ENCODE data around the gene CLMN. TPM values are rescaled to one million over a fixed set of nuclear protein-coding genes. Genes with fewer than 3 reads are reported as not detected.
"Not testable (repeated sequence)": the region's sequence is repeated elsewhere in the genome, so short reads cannot be mapped to it uniquely, and the experiment has no call there.

CLMN gene
- total RNA-seq, 1 donor from 2014 or later: 3.9 TPM

- DNase-seq (ENCODE audit: low read depth): no peak
- no peak for TF ChIP-seq CTCF (IDR thresholded peaks at IDR 0.05; ENCODE audit: insufficient read depth, low read length, severe bottlenecking)
- Histone ChIP-seq H3K4me3 (ENCODE audit: low read depth, low read length) (no peak overlapping the region), H3K36me3 (ENCODE audit: control insufficient read depth, insufficient read depth, low read length) (peaks cover 3% of the 10 kb centered on the region), H3K27me3 (ENCODE audit: control insufficient read depth, insufficient read depth, low read length) (no peaks in the 10 kb centered on the region)
- no peak for FAIRE-seq
Observed at GRCh38 chr14:95204705-95205104, 115.0 kb downstream of the CLMN start.

GRCh38 chr14:95201745-95202144 lies 118.0 kb downstream of the CLMN start:
- not testable (repeated sequence) for FAIRE-seq; DNase-seq (ENCODE audit: low read depth); H3K4me3 ChIP-seq (ENCODE audit: low read depth, low read length); H3K27me3 ChIP-seq (ENCODE audit: control insufficient read depth, insufficient read depth, low read length); H3K36me3 ChIP-seq (ENCODE audit: control insufficient read depth, insufficient read depth, low read length)

GRCh38 chr14:95200404-95200803 lies 119.3 kb downstream of the CLMN start:
- FAIRE-seq: no peak
- no peaks in the 10 kb centered on the region for H3K27me3 ChIP-seq (ENCODE audit: control insufficient read depth, insufficient read depth, low read length)

GRCh38 chr14:95199298-95199983 lies 120.3 kb downstream of the CLMN start:
- peak; percentile 58 for FAIRE-seq
- Histone ChIP-seq H3K4me3 (ENCODE audit: low read depth, low read length) (no peak overlapping the region), H3K27me3 (ENCODE audit: control insufficient read depth, insufficient read depth, low read length) (no peaks in the 10 kb centered on the region), H3K36me3 (ENCODE audit: control insufficient read depth, insufficient read depth, low read length) (peaks cover 3% of the 10 kb centered on the region)
- TF ChIP-seq CTCF (IDR thresholded peaks at IDR 0.05; ENCODE audit: insufficient read depth, low read length, severe bottlenecking): no peak
- DNase-seq (ENCODE audit: low read depth): no peak

More at GRCh38 chr14:95200404-95200803, 119.3 kb downstream of the CLMN start:
- no peak for TF ChIP-seq CTCF (IDR thresholded peaks at IDR 0.05; ENCODE audit: insufficient read depth, low read length, severe bottlenecking)
- no peak for DNase-seq (ENCODE audit: low read depth)
- H3K36me3 ChIP-seq (ENCODE audit: control insufficient read depth, insufficient read depth, low read length): peaks cover 3% of the 10 kb centered on the region
- no peak overlapping the region for H3K4me3 ChIP-seq (ENCODE audit: low read depth, low read length)

GRCh38 chr14:95198320-95198719 lies 121.4 kb downstream of the CLMN start:
- no peak overlapping the region for H3K4me3 ChIP-seq (ENCODE audit: low read depth, low read length)
- H3K27me3 ChIP-seq (ENCODE audit: control insufficient read depth, insufficient read depth, low read length): no peaks in the 10 kb centered on the region
- FAIRE-seq (no peak), DNase-seq (ENCODE audit: low read depth) (no peak)
- no peak for TF ChIP-seq CTCF (IDR thresholded peaks at IDR 0.05; ENCODE audit: insufficient read depth, low read length, severe bottlenecking)
- H3K36me3 ChIP-seq (ENCODE audit: control insufficient read depth, insufficient read depth, low read length): no peaks in the 10 kb centered on the region

- no peak for TF ChIP-seq CTCF (IDR thresholded peaks at IDR 0.05; ENCODE audit: insufficient read depth, low read length, severe bottlenecking)
- FAIRE-seq: no peak
- peak; percentile 30 for DNase-seq (ENCODE audit: low read depth)
- H3K27me3 ChIP-seq (ENCODE audit: control insufficient read depth, insufficient read depth, low read length): no peaks in the 10 kb centered on the region
- H3K36me3 ChIP-seq (ENCODE audit: control insufficient read depth, insufficient read depth, low read length): no peaks in the 10 kb centered on the region
- no peak overlapping the region for H3K4me3 ChIP-seq (ENCODE audit: low read depth, low read length)
Observed at GRCh38 chr14:95197551-95197950, 122.2 kb downstream of the CLMN start.
